Ramos (cell line): Measurements from ENCODE around the gene USP20.

Experiments used
- in situ Hi-C: fragments of 300-500 bp; cut with MboI; formaldehyde crosslinking; loops from one replicate; pipeline ENCODE4 v1.14.3; 2022; ENCODE audit warnings: low sequenced_read_pairs; ENCODE audit not compliant: unreplicated experiment

The USP20 gene

GRCh38 chr9:129887334-129888292 is 52.4 kb downstream of the USP20 start:
- in situ Hi-C loops: loop anchor here (10.0 to 25.0 kb wide), 2 partner anchors 200 to 347 kb away; no protein-coding TSS in a partner anchor

GRCh38 chr9:129888293-129889121 is 53.2 kb downstream of the USP20 start:
- in situ Hi-C loops: loop anchor here (10.0 to 25.0 kb wide), 2 partner anchors 199 to 346 kb away; no protein-coding TSS in a partner anchor

- in situ Hi-C loops: loop anchor here (10.0 to 25.0 kb wide), 2 partner anchors 198 to 345 kb away; no protein-coding TSS in a partner anchor
Measured at GRCh38 chr9:129889122-129889940, 54.1 kb downstream of the USP20 start.

GRCh38 chr9:129889941-129890717 is 54.9 kb downstream of the USP20 start:
- in situ Hi-C loops: loop anchor here (10.0 to 25.0 kb wide), 2 partner anchors 197 to 345 kb away; no protein-coding TSS in a partner anchor

- in situ Hi-C loops: loop anchor here (25.0 kb wide), 1 partner anchor 196 kb away; no protein-coding TSS in a partner anchor
Measured at GRCh38 chr9:129890718-129891299, 55.6 kb downstream of the USP20 start.

GRCh38 chr9:129891569-129891968 is 56.3 kb downstream of the USP20 start:
- in situ Hi-C loops: loop anchor here (25.0 kb wide), 1 partner anchor 196 kb away; no protein-coding TSS in a partner anchor

- in situ Hi-C loops: loop anchor here (25.0 kb wide), 1 partner anchor 193 kb away; no protein-coding TSS in a partner anchor
Measured at GRCh38 chr9:129894120-129894823, 59.0 kb downstream of the USP20 start.

GRCh38 chr9:129895376-129896268 is 60.4 kb downstream of the USP20 start:
- in situ Hi-C loops: loop anchor here (25.0 kb wide), 1 partner anchor 192 kb away; no protein-coding TSS in a partner anchor

- in situ Hi-C loops: loop anchor here (25.0 kb wide), 1 partner anchor 190 kb away; no protein-coding TSS in a partner anchor
Measured at GRCh38 chr9:129897263-129897662, 62.0 kb downstream of the USP20 start.

- in situ Hi-C loops: loop anchor here (25.0 kb wide), 1 partner anchor 189 kb away; no protein-coding TSS in a partner anchor
Measured at GRCh38 chr9:129898185-129898584, 62.9 kb downstream of the USP20 start.

GRCh38 chr9:129899620-129900019 is 64.4 kb downstream of the USP20 start:
- in situ Hi-C loops: loop anchor here (25.0 kb wide), 1 partner anchor 188 kb away; no protein-coding TSS in a partner anchor

- in situ Hi-C loops: no loop called here
Measured at GRCh38 chr9:129900263-129901027, 65.2 kb downstream of the USP20 start.

- in situ Hi-C loops: no loop called here
Measured at GRCh38 chr9:129901993-129902739, 66.9 kb downstream of the USP20 start.

GRCh38 chr9:129902740-129903134 is 67.5 kb downstream of the USP20 start:
- in situ Hi-C loops: no loop called here

GRCh38 chr9:129904734-129905133 is 69.5 kb downstream of the USP20 start:
- in situ Hi-C loops: no loop called here
